22Rv1 (cell line): ENCODE results near the gene AKIRIN2.

ENCODE experiments used
- ZFX ChIP-seq: fragments of 450-650 bp; IDR thresholded peaks from 2 replicates; pipeline ENCODE4 v1.6.1; 2017; ENCODE audit warnings: antibody characterized with exemption, borderline replicate concordance
- TF ChIP-seq, protein P1 (sequence below): fragments of 450-650 bp; IDR thresholded peaks from 2 replicates; pipeline ENCODE4 v1.5.1; 2017; ENCODE audit warnings: mild to moderate bottlenecking

DNA sequence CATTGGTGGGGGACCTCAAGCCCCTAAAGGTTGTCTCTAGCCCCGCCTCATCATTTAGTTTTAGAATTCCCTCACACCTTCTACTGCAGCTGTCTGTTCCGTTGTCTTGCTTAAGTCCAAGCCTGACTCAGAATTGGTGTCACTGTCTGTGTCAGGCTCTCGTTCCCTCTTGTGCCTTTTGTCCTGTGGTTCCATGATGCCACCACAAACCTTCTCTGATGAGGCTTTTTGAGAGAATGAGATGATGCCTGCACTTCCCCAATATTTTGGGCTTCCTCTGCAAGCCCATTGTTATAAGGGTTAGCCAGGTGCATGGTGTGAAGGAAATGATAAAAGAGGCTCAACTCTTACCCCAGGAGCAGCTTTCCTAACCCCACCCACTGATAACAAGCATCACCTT is 8.1 kb upstream of the AKIRIN2 start:
- TF ChIP-seq, protein P1, sequence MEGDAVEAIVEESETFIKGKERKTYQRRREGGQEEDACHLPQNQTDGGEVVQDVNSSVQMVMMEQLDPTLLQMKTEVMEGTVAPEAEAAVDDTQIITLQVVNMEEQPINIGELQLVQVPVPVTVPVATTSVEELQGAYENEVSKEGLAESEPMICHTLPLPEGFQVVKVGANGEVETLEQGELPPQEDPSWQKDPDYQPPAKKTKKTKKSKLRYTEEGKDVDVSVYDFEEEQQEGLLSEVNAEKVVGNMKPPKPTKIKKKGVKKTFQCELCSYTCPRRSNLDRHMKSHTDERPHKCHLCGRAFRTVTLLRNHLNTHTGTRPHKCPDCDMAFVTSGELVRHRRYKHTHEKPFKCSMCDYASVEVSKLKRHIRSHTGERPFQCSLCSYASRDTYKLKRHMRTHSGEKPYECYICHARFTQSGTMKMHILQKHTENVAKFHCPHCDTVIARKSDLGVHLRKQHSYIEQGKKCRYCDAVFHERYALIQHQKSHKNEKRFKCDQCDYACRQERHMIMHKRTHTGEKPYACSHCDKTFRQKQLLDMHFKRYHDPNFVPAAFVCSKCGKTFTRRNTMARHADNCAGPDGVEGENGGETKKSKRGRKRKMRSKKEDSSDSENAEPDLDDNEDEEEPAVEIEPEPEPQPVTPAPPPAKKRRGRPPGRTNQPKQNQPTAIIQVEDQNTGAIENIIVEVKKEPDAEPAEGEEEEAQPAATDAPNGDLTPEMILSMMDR: no peak
- TF ChIP-seq ZFX: no peak
